CD4-positive, CD25-positive, alpha-beta regulatory T cell (primary cell): ENCODE data around the gene CUX1. TPM values are rescaled to one million over a fixed set of nuclear protein-coding genes. Genes with fewer than 3 reads are reported as not detected.
A peak's percentile ranks its signal among the peaks of the same experiment; 100 is the strongest.
"Not testable (repeated sequence)": the region's sequence is repeated elsewhere in the genome, so short reads cannot be mapped to it uniquely, and the experiment has no call there.

Source experiments
- ATAC-seq, 2 donors: fragments of 150-1000 bp; cut with Tn5 transposase; one replicate each; pipeline ENCODE4 v1.10.0; 2021; ENCODE audit warnings: low read depth in 2 of 2, moderate number of reproducible peaks in 2 of 2, moderate library complexity in 1 of 2
- DNase-seq, 3 donors: peaks; one replicate each; pipeline versions ENCODE4 v3.0.0 to v3.0.0-alpha.2; 2012 to 2022; ENCODE audit warnings: mixed read lengths in 1 of 3
- H3K27ac ChIP-seq: one replicate; pipeline ENCODE4 v1.7.0; 2013; ENCODE audit warnings: mild to moderate bottlenecking, low read length; ENCODE audit not compliant: insufficient read depth, poor library complexity, severe bottlenecking
- H3K27me3 ChIP-seq: one replicate; pipeline ENCODE4 v1.7.0; 2013; ENCODE audit warnings: low read length; ENCODE audit not compliant: control insufficient read depth, insufficient read depth
- H3K36me3 ChIP-seq: one replicate; pipeline ENCODE4 v1.7.0; 2013; ENCODE audit warnings: mild to moderate bottlenecking, low read length, moderate library complexity; ENCODE audit not compliant: control insufficient read depth, insufficient read depth
- H3K4me1 ChIP-seq: 2 replicates; pipeline ENCODE4 v1.7.0; 2013; ENCODE audit warnings: mild to moderate bottlenecking, low read length; ENCODE audit not compliant: insufficient read depth, control insufficient read depth, poor library complexity, severe bottlenecking
- H3K4me3 ChIP-seq: one replicate; pipeline ENCODE4 v1.7.0; 2013; ENCODE audit warnings: low read depth, mild to moderate bottlenecking, low read length, moderate library complexity
- H3K9me3 ChIP-seq, 2 experiments: 1 replicate in 1 of 2; 2 replicates in 1 of 2; pipeline ENCODE4 v1.7.0; 2013; ENCODE audit warnings: low read length in 2 of 2, mild to moderate bottlenecking in 1 of 2, moderate library complexity in 1 of 2; ENCODE audit not compliant: control insufficient read depth in 2 of 2
- H3K27ac Mint-ChIP-seq, 3 donors: one replicate each; pipeline ENCODE4 v1.8.0; 2020 to 2022; ENCODE audit warnings: mild to moderate bottlenecking in 3 of 3, mixed read lengths in 3 of 3, moderate library complexity in 2 of 3
- H3K27me3 Mint-ChIP-seq: one replicate; pipeline ENCODE4 v1.8.0; 2022; ENCODE audit warnings: mild to moderate bottlenecking, mixed read lengths
- H3K36me3 Mint-ChIP-seq: one replicate; pipeline ENCODE4 v1.8.0; 2020; ENCODE audit warnings: mixed read lengths
- H3K4me1 Mint-ChIP-seq, 4 donors: one replicate each; pipeline ENCODE4 v1.8.0; 2020 to 2022; ENCODE audit warnings: mixed read lengths in 4 of 4, mild to moderate bottlenecking in 1 of 4
- H3K4me3 Mint-ChIP-seq, 4 donors: one replicate each; pipeline ENCODE4 v1.8.0; 2020 to 2022; ENCODE audit warnings: mild to moderate bottlenecking in 4 of 4, mixed read lengths in 4 of 4, moderate library complexity in 3 of 4
- H3K9me3 Mint-ChIP-seq, 7 donors: one replicate each; pipeline ENCODE4 v1.8.0; 2020 to 2022; ENCODE audit warnings: mixed read lengths in 7 of 7, mild to moderate bottlenecking in 3 of 7, moderate library complexity in 2 of 7
- polyA plus RNA-seq, 4 donors: library from polyadenylated mRNA; unstranded; fragments of 300-500 nt; fragmentation: Illumina TruSeq; gene quantifications; one replicate each; pipeline ENCODE4 v1.2.3, GENCODE V29; 2021
- total RNA-seq: library from RNA; stranded (reverse); gene quantifications from one replicate; pipeline ENCODE4 v1.2.3, GENCODE V29; 2022

The CUX1 gene
- total and polyA plus RNA-seq, 5 donors from 2014 or later = 6.0 to 45.1 (median 7.8) TPM

- H3K27me3 ChIP-seq = no peaks in the 10 kb centered on the region
- no peaks in the 10 kb centered on the region for H3K9me3 ChIP-seq
- H3K4me3 Mint-ChIP-seq = no peak overlapping the region
- H3K4me3 ChIP-seq = no peak overlapping the region
- peaks cover 7 to 44% (median 25%) of the 10 kb centered on the region in 4 donors for H3K4me1 Mint-ChIP-seq
- DNase-seq = no peak
- H3K36me3 ChIP-seq = no peaks in the 10 kb centered on the region
- H3K27ac ChIP-seq = no peak overlapping the region
- no peak for ATAC-seq
- peaks cover 12% of the 10 kb centered on the region for H3K4me1 ChIP-seq
- H3K36me3 Mint-ChIP-seq = no peaks in the 10 kb centered on the region
- H3K27me3 Mint-ChIP-seq = no peaks in the 10 kb centered on the region
- H3K9me3 Mint-ChIP-seq = no peaks in the 10 kb centered on the region
- peak overlapping the region in 1 of 3 donors; percentile 52 for H3K27ac Mint-ChIP-seq
These were observed 63.0 kb downstream of the CUX1 start for GRCh38 chr7:101880282-101881054.

- no peaks in the 10 kb centered on the region for H3K36me3 Mint-ChIP-seq
- no peaks in the 10 kb centered on the region for H3K27me3 Mint-ChIP-seq
- H3K9me3 Mint-ChIP-seq = no peaks in the 10 kb centered on the region
- no peak overlapping the region for H3K4me3 ChIP-seq
- ATAC-seq (peak in 1 of 2 donors; percentile 15), DNase-seq (no peak)
- H3K9me3 ChIP-seq = no peaks in the 10 kb centered on the region
- H3K36me3 ChIP-seq = no peaks in the 10 kb centered on the region
- H3K27ac ChIP-seq = no peak overlapping the region
- no peak overlapping the region for H3K4me3 Mint-ChIP-seq
- no peaks in the 10 kb centered on the region for H3K27me3 ChIP-seq
- H3K4me1 Mint-ChIP-seq = peaks cover 7 to 50% (median 25%) of the 10 kb centered on the region in 4 donors
- peaks cover 12% of the 10 kb centered on the region for H3K4me1 ChIP-seq
- no peak overlapping the region for H3K27ac Mint-ChIP-seq
These were observed 64.6 kb downstream of the CUX1 start for GRCh38 chr7:101882005-101882421.

- no peak for ATAC-seq
- H3K27ac Mint-ChIP-seq = no peak overlapping the region
- no peaks in the 10 kb centered on the region for H3K36me3 Mint-ChIP-seq
- Histone ChIP-seq H3K36me3 (no peaks in the 10 kb centered on the region), H3K27ac (no peak overlapping the region), H3K9me3 (no peaks in the 10 kb centered on the region), H3K4me3 (no peak overlapping the region), H3K27me3 (no peaks in the 10 kb centered on the region), H3K4me1 (peaks cover 12% of the 10 kb centered on the region)
- no peak for DNase-seq
- H3K4me3 Mint-ChIP-seq = no peak overlapping the region
- H3K4me1 Mint-ChIP-seq = peaks cover 7 to 47% (median 24%) of the 10 kb centered on the region in 4 donors
- H3K27me3 Mint-ChIP-seq = no peaks in the 10 kb centered on the region
- no peaks in the 10 kb centered on the region for H3K9me3 Mint-ChIP-seq
These were observed 65.5 kb downstream of the CUX1 start for GRCh38 chr7:101882595-101883564.

- H3K27me3 ChIP-seq = no peaks in the 10 kb centered on the region
- no peak overlapping the region for H3K27ac ChIP-seq
- H3K27ac Mint-ChIP-seq = peak overlapping the region in 2 of 3 donors; percentile 70 to 82
These were observed 67.5 kb downstream of the CUX1 start for GRCh38 chr7:101884671-101885596.

GRCh38 chr7:101885597-101885955 lies 68.2 kb downstream of the CUX1 start:
- peaks cover 7 to 37% (median 27%) of the 10 kb centered on the region in 4 donors for H3K4me1 Mint-ChIP-seq
- no peaks in the 10 kb centered on the region for H3K27me3 Mint-ChIP-seq
- Histone ChIP-seq H3K9me3 (no peaks in the 10 kb centered on the region), H3K4me3 (no peak overlapping the region), H3K4me1 (peaks cover 12% of the 10 kb centered on the region), H3K36me3 (no peaks in the 10 kb centered on the region), H3K27me3 (no peaks in the 10 kb centered on the region), H3K27ac (no peak overlapping the region)
- peaks cover 3% of the 10 kb centered on the region for H3K36me3 Mint-ChIP-seq
- H3K4me3 Mint-ChIP-seq = no peak overlapping the region
- ATAC-seq (no peak), DNase-seq (no peak)
- H3K27ac Mint-ChIP-seq = peak overlapping the region in 2 of 3 donors; percentile 25 to 70
- H3K9me3 Mint-ChIP-seq = no peaks in the 10 kb centered on the region

More at GRCh38 chr7:101884671-101885596, 67.5 kb downstream of the CUX1 start:
- DNase-seq = peak in 2 of 3 donors; percentile 10 to 57
- H3K36me3 ChIP-seq = no peaks in the 10 kb centered on the region
- Mint-ChIP-seq H3K9me3 (no peaks in the 10 kb centered on the region), H3K4me3 (peak overlapping the region in 3 of 4 donors; percentile 13 to 51 (median 37)), H3K27me3 (no peaks in the 10 kb centered on the region), H3K4me1 (peaks cover 7 to 43% (median 29%) of the 10 kb centered on the region in 4 donors), H3K36me3 (peaks cover 3% of the 10 kb centered on the region)
- no peaks in the 10 kb centered on the region for H3K9me3 ChIP-seq
- peak; percentile 39 to 59 for ATAC-seq
- H3K4me3 ChIP-seq = no peak overlapping the region
- peaks cover 12% of the 10 kb centered on the region for H3K4me1 ChIP-seq

GRCh38 chr7:101887352-101887751 lies 69.9 kb downstream of the CUX1 start:
- not testable (repeated sequence) for H3K27ac Mint-ChIP-seq, H3K4me3 Mint-ChIP-seq, H3K27me3 Mint-ChIP-seq, H3K27ac ChIP-seq, H3K4me3 ChIP-seq, DNase-seq, H3K36me3 ChIP-seq, ATAC-seq, H3K27me3 ChIP-seq, H3K36me3 Mint-ChIP-seq, H3K9me3 ChIP-seq, H3K9me3 Mint-ChIP-seq
- H3K4me1 Mint-ChIP-seq = peaks cover 14 to 27% (median 25%) of the 10 kb centered on the region in 4 donors
- peaks cover 12% of the 10 kb centered on the region for H3K4me1 ChIP-seq

GRCh38 chr7:101888564-101888963 lies 71.1 kb downstream of the CUX1 start:
- H3K9me3 Mint-ChIP-seq, H3K36me3 Mint-ChIP-seq, H3K27me3 Mint-ChIP-seq, H3K27ac ChIP-seq, H3K9me3 ChIP-seq, H3K4me3 Mint-ChIP-seq, H3K4me3 ChIP-seq, H3K27me3 ChIP-seq, DNase-seq, H3K36me3 ChIP-seq, ATAC-seq: not testable (repeated sequence)
- H3K4me1 Mint-ChIP-seq = peaks cover 16 to 29% (median 25%) of the 10 kb centered on the region in 4 donors
- peaks cover 12% of the 10 kb centered on the region for H3K4me1 ChIP-seq
- H3K27ac Mint-ChIP-seq = peak overlapping the region in 1 of 3 donors; percentile 22
